ENCODE results near the gene ARFGAP1. TPM values are rescaled to one million over a fixed set of nuclear protein-coding genes. Genes with fewer than 3 reads are reported as not detected.

ARFGAP1 gene
- total RNA-seq, 5 donors from 2014 or later (not counting 1 experiment from before 2014, with no cell fraction given) = 109 to 129 (median 122) TPM

DNA sequence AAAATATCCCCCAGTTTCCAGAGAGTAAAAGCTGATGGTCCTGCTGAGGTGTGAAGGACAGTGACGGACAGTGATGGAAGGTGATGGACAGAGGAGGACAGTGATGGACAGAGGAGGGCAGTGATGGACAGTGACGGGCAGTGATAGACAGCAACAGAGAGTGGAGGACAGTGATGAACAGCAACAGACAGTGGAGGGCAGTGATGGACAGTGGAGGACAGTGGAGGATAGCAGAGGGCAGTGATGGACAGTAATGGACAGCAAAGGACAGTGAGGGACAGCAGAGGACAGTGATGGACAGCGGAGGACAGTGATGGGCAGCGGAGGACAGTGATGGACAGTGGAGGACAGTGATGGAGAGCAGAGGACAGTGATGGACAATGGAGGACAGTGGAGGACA is 15.7 kb upstream of the ARFGAP1 start:
- DNase-seq = no peak
- H3K36me3 ChIP-seq (ENCODE audit: control insufficient read depth in 2 of 2, extremely low read depth in 1 of 2, insufficient read depth in 1 of 2, low read length in 1 of 2) = no peaks in the 10 kb centered on the region
- WGBS (ENCODE audit: insufficient coverage) = 85% methylated on average over 4 of the region's 4 CpGs
- H3K4me3 Mint-ChIP-seq = no peak overlapping the region
- H3K9me3 ChIP-seq = no peaks in the 10 kb centered on the region
- H3K4me3 ChIP-seq (ENCODE audit: control insufficient read depth in 1 of 2, extremely low read depth in 1 of 2, low read length in 1 of 2) = no peak overlapping the region
- H3K4me1 Mint-ChIP-seq = peaks cover 7 to 14% (median 8%) of the 10 kb centered on the region in 3 donors
- POLR2A ChIA-PET = no interaction called here
- no peak overlapping the region for H3K27ac ChIP-seq (ENCODE audit: low read length)
- H3K27me3 Mint-ChIP-seq = peaks cover 39 to 63% of the 10 kb centered on the region in 2 donors
- peaks cover 9 to 83% of the 10 kb centered on the region in 2 experiments for H3K27me3 ChIP-seq (replicated peaks in 1 of 2; ENCODE audit: control insufficient read depth in 2 of 2, extremely low read depth in 1 of 2, insufficient read depth in 2 of 2, low read length in 1 of 2)
- no peak overlapping the region for H3K27ac Mint-ChIP-seq
- H3K9me3 Mint-ChIP-seq = no peaks in the 10 kb centered on the region
- ATAC-seq (replicated peaks in 1 of 4) = no peak
- H3K4me1 ChIP-seq (ENCODE audit: control insufficient read depth in 1 of 2, extremely low read depth in 1 of 2, insufficient read depth in 2 of 2, low read length in 2 of 2) = peaks cover 0 to 13% of the 10 kb centered on the region in 2 experiments
- H3K36me3 Mint-ChIP-seq = no peaks in the 10 kb centered on the region
- CTCF ChIA-PET = no interaction called here

DNA sequence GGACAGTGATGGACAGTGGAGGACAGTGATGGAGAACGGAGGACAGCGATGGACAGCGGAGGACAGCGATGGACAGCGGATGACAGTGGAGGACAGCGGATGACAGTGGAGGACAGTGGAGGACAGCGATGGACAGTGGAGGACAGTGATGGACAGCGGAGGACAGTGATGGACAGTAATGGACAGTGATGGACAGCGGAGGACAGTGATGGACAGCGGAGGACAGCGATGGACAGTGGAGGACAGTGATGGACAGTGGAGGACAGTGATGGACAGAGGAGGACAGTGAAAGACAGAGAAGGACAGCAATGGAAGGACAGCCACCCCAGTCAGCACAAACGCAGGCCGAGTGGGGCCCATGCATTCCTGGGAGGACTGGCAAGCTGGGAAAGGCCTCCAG is 15.0 kb upstream of the ARFGAP1 start:
- Mint-ChIP-seq H3K27ac (no peak overlapping the region), H3K27me3 (peaks cover 32 to 57% of the 10 kb centered on the region in 2 donors), H3K4me3 (no peak overlapping the region), H3K9me3 (no peaks in the 10 kb centered on the region), H3K4me1 (peaks cover 8 to 16% (median 11%) of the 10 kb centered on the region in 3 donors), H3K36me3 (no peaks in the 10 kb centered on the region)
- Histone ChIP-seq H3K27me3 (replicated peaks in 1 of 2; ENCODE audit: control insufficient read depth in 2 of 2, extremely low read depth in 1 of 2, insufficient read depth in 2 of 2, low read length in 1 of 2) (peaks cover 9 to 83% of the 10 kb centered on the region in 2 experiments), H3K4me3 (ENCODE audit: control insufficient read depth in 1 of 2, extremely low read depth in 1 of 2, low read length in 1 of 2) (no peak overlapping the region), H3K27ac (ENCODE audit: low read length) (no peak overlapping the region), H3K9me3 (no peaks in the 10 kb centered on the region), H3K36me3 (ENCODE audit: control insufficient read depth in 2 of 2, extremely low read depth in 1 of 2, insufficient read depth in 1 of 2, low read length in 1 of 2) (no peaks in the 10 kb centered on the region), H3K4me1 (ENCODE audit: control insufficient read depth in 1 of 2, extremely low read depth in 1 of 2, insufficient read depth in 2 of 2, low read length in 2 of 2) (peaks cover 0 to 18% of the 10 kb centered on the region in 2 experiments)
- 94% methylated on average over 9 of the region's 13 CpGs for WGBS (ENCODE audit: insufficient coverage)
- ATAC-seq (replicated peaks in 1 of 4) (no peak), DNase-seq (no peak)
- POLR2A ChIA-PET = no interaction called here
- CTCF ChIA-PET = no interaction called here

DNA sequence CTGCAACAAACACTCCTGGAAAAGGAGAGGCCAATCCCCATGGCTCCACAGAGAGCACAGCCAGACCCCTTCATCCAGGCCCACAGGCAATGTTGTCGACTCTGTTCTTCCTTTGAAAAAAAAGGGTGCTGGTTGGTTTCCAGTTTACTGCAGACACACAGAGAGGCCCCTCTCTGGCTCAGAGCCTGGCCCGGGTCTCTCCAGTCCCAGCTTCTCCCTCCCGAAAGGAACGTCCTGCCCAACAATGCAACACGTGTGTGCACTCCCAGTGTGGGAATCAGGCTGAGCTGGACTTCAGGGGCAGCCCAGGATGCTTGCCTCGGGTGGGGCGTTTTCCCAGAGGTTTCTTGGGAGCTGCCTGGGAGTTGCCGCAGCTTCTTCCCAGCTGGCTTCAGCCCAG is 13.8 kb upstream of the ARFGAP1 start:
- CTCF ChIA-PET = no interaction called here
- POLR2A ChIA-PET = no interaction called here

DNA sequence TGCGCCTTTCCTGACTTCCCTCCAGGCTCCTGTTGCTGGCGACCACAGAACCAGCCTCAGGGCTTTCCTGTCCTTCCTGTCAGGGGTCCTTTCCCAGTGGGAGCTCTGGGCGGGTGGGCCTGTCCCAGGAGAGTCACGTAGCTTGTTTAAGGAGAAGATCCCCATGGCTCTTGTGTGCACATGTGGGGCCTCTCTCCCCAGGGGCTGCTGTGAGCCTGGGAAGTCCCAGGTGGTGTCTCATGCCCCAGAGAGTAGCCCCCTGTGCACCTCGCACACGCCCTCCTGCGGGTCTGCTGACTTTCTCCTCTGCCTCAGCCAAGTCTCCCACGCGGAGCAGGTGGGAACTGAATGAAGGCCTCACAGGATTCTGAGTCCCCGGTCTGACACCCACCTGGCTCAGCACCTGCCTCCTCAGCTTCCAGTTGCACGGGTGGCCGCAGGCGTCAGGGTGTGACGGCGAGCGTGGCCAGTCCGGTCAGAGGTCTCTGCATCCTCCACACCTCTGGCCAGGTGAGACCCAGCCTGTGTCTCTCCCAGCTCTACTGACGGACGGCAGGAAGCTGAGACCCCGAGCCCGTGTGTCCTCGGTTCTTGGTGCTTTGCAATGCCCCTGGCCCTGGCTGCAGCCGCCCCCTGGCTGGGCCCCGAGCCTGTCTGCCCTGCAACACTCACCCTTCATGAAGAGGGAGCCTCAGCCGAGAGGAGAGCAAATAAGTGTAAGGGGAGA is 12.7 kb upstream of the ARFGAP1 start:
- ChIA-PET CTCF (no interaction called here), POLR2A (no interaction called here)
- Histone ChIP-seq H3K36me3 (ENCODE audit: control insufficient read depth in 2 of 2, extremely low read depth in 1 of 2, insufficient read depth in 1 of 2, low read length in 1 of 2) (no peaks in the 10 kb centered on the region), H3K27me3 (replicated peaks in 1 of 2; ENCODE audit: control insufficient read depth in 2 of 2, extremely low read depth in 1 of 2, insufficient read depth in 2 of 2, low read length in 1 of 2) (peaks cover 9 to 86% of the 10 kb centered on the region in 2 experiments), H3K9me3 (no peaks in the 10 kb centered on the region), H3K4me3 (ENCODE audit: control insufficient read depth in 1 of 2, extremely low read depth in 1 of 2, low read length in 1 of 2) (no peak overlapping the region), H3K4me1 (ENCODE audit: control insufficient read depth in 1 of 2, extremely low read depth in 1 of 2, insufficient read depth in 2 of 2, low read length in 2 of 2) (peaks cover 0 to 8% of the 10 kb centered on the region in 2 experiments), H3K27ac (ENCODE audit: low read length) (no peak overlapping the region)
- Mint-ChIP-seq H3K4me1 (peaks cover 4 to 8% (median 5%) of the 10 kb centered on the region in 3 donors), H3K4me3 (no peak overlapping the region), H3K27me3 (peaks cover 34 to 62% of the 10 kb centered on the region in 2 donors), H3K9me3 (no peaks in the 10 kb centered on the region), H3K36me3 (no peaks in the 10 kb centered on the region), H3K27ac (no peak overlapping the region)
- ATAC-seq (replicated peaks in 1 of 4) (no peak), DNase-seq (no peak)
- 76% methylated on average over 18 of the region's 25 CpGs for WGBS (ENCODE audit: insufficient coverage)

More for the DNA sequence above, 13.8 kb upstream of the ARFGAP1 start:
- Histone ChIP-seq H3K4me3 (ENCODE audit: control insufficient read depth in 1 of 2, extremely low read depth in 1 of 2, low read length in 1 of 2) (no peak overlapping the region), H3K9me3 (no peaks in the 10 kb centered on the region), H3K36me3 (ENCODE audit: control insufficient read depth in 2 of 2, extremely low read depth in 1 of 2, insufficient read depth in 1 of 2, low read length in 1 of 2) (no peaks in the 10 kb centered on the region), H3K27me3 (replicated peaks in 1 of 2; ENCODE audit: control insufficient read depth in 2 of 2, extremely low read depth in 1 of 2, insufficient read depth in 2 of 2, low read length in 1 of 2) (peaks cover 9 to 80% of the 10 kb centered on the region in 2 experiments), H3K4me1 (ENCODE audit: control insufficient read depth in 1 of 2, extremely low read depth in 1 of 2, insufficient read depth in 2 of 2, low read length in 2 of 2) (peaks cover 0 to 8% of the 10 kb centered on the region in 2 experiments), H3K27ac (ENCODE audit: low read length) (no peak overlapping the region)
- DNase-seq (no peak), ATAC-seq (replicated peaks in 1 of 4) (no peak)
- peaks cover 4 to 10% (median 5%) of the 10 kb centered on the region in 3 donors for H3K4me1 Mint-ChIP-seq
- H3K27me3 Mint-ChIP-seq = peaks cover 31 to 54% of the 10 kb centered on the region in 2 donors
- no peaks in the 10 kb centered on the region for H3K9me3 Mint-ChIP-seq
- H3K27ac Mint-ChIP-seq = no peak overlapping the region
- H3K36me3 Mint-ChIP-seq = no peaks in the 10 kb centered on the region
- H3K4me3 Mint-ChIP-seq = no peak overlapping the region
- WGBS (ENCODE audit: insufficient coverage) = 57% methylated on average over 8 of the region's 8 CpGs

DNA sequence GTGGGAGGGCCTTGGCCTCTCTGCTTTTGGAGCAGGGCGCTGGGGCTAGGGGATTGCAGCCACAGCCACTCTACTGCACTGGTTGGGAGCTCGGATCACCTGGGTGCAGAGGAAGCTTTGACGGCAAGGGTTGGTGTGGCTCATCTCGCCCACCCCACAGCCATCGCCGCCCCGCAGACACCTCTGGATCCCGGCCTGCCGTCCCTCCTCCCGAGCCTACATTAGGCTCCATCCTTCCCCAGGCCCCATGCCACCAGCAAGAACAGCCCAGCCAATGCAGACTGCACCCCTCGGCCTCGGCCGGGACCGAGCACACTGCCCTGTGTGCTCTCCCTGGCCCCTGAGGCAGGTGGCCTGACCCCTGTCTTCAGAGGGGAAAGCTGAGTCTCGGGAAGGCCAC is 12.1 kb upstream of the ARFGAP1 start:
- no peak overlapping the region for H3K27ac ChIP-seq (ENCODE audit: low read length)
- CTCF ChIA-PET = no interaction called here
- Mint-ChIP-seq H3K27ac (no peak overlapping the region), H3K36me3 (no peaks in the 10 kb centered on the region), H3K27me3 (peaks cover 30 to 60% of the 10 kb centered on the region in 2 donors), H3K4me1 (peaks cover 2 to 7% (median 5%) of the 10 kb centered on the region in 3 donors), H3K9me3 (no peaks in the 10 kb centered on the region), H3K4me3 (no peak overlapping the region)
- ATAC-seq (replicated peaks in 1 of 4) = no peak
- peaks cover 4 to 85% of the 10 kb centered on the region in 2 experiments for H3K27me3 ChIP-seq (replicated peaks in 1 of 2; ENCODE audit: control insufficient read depth in 2 of 2, extremely low read depth in 1 of 2, insufficient read depth in 2 of 2, low read length in 1 of 2)
- no peak overlapping the region for H3K4me3 ChIP-seq (ENCODE audit: control insufficient read depth in 1 of 2, extremely low read depth in 1 of 2, low read length in 1 of 2)
- POLR2A ChIA-PET = no interaction called here
- DNase-seq = no peak
- H3K9me3 ChIP-seq = no peaks in the 10 kb centered on the region
- H3K36me3 ChIP-seq (ENCODE audit: control insufficient read depth in 2 of 2, extremely low read depth in 1 of 2, insufficient read depth in 1 of 2, low read length in 1 of 2) = no peaks in the 10 kb centered on the region
- H3K4me1 ChIP-seq (ENCODE audit: control insufficient read depth in 1 of 2, extremely low read depth in 1 of 2, insufficient read depth in 2 of 2, low read length in 2 of 2) = peaks cover 0 to 8% of the 10 kb centered on the region in 2 experiments
- WGBS (ENCODE audit: insufficient coverage) = 85% methylated on average over 15 of the region's 15 CpGs

DNA sequence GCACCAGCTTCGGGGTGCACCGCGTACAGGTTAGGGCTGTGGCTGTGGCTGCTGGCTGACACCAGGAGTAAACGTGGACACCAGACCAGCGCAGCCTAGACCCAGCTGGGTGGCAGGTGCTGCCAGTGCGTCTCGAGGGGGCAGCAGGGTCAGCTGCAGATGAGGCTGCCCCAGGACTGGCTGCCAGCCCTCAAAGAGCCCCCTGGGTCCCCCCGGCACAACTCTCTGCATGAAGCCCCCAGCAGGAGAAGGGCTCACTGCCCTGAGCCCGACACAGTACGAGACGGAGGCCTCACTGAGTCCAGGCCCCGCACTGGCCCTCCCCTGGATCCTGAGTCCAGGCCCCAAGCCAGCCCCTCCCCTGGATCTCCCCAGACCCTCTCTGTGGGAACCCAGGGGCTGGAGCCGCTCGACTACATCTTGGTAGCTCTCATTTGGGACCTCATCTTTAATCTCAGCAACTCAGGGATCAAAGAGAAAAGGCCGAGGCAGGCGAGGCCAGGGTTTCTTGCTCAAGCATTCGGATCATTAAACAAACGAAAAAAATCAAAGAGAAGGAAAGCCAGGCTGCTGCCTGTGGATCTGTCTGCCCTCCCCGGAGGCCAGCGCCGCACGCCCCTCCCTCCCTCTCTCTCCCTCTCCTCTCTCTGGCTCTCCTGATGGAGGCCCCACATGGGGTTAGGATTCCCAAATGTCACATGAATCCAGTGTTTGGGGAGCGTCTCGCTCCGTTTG is 11.4 kb upstream of the ARFGAP1 start:
- peaks cover 24 to 57% of the 10 kb centered on the region in 2 donors for H3K27me3 Mint-ChIP-seq
- no peaks in the 10 kb centered on the region for H3K9me3 Mint-ChIP-seq
- no peak overlapping the region for H3K27ac Mint-ChIP-seq
- H3K9me3 ChIP-seq = no peaks in the 10 kb centered on the region
- ATAC-seq (replicated peaks in 1 of 4) (no peak), DNase-seq (no peak)
- WGBS (ENCODE audit: insufficient coverage) = 71% methylated on average over 18 of the region's 25 CpGs
- POLR2A ChIA-PET = no interaction called here
- no peak overlapping the region for H3K27ac ChIP-seq (ENCODE audit: low read length)
- peaks cover 1 to 6% (median 5%) of the 10 kb centered on the region in 3 donors for H3K4me1 Mint-ChIP-seq
- CTCF ChIA-PET = interaction anchor here in 1 of 2 donors (0.5 kb wide), 1 partner anchor 28 kb away, joined by 3 read pairs; no protein-coding TSS in a partner anchor
- no peaks in the 10 kb centered on the region for H3K36me3 ChIP-seq (ENCODE audit: control insufficient read depth in 2 of 2, extremely low read depth in 1 of 2, insufficient read depth in 1 of 2, low read length in 1 of 2)
- H3K4me1 ChIP-seq (ENCODE audit: control insufficient read depth in 1 of 2, extremely low read depth in 1 of 2, insufficient read depth in 2 of 2, low read length in 2 of 2) = peaks cover 0 to 8% of the 10 kb centered on the region in 2 experiments
- H3K4me3 Mint-ChIP-seq = no peak overlapping the region
- H3K36me3 Mint-ChIP-seq = no peaks in the 10 kb centered on the region
- peaks cover 4 to 86% of the 10 kb centered on the region in 2 experiments for H3K27me3 ChIP-seq (replicated peaks in 1 of 2; ENCODE audit: control insufficient read depth in 2 of 2, extremely low read depth in 1 of 2, insufficient read depth in 2 of 2, low read length in 1 of 2)
- no peak overlapping the region for H3K4me3 ChIP-seq (ENCODE audit: control insufficient read depth in 1 of 2, extremely low read depth in 1 of 2, low read length in 1 of 2)

Measured in T-cell (primary cell).